ENCODE results near the gene DDX25. TPM values are rescaled to one million over a fixed set of nuclear protein-coding genes. Genes with fewer than 3 reads are reported as not detected.
A peak's percentile ranks its signal among the peaks of the same experiment; 100 is the strongest.

The DDX25 gene
- total and polyA plus RNA-seq, 2 of the 13 experiments (the other 11 are each of a cell fraction or from before 2014, with no cell fraction given), result 0.17 to 0.29 TPM

- no peak for TF ChIP-seq KIAA2018 (CRISPR knock-in tag; IDR thresholded peaks at IDR 0.05; ENCODE audit: borderline replicate concordance)
- TF ChIP-seq RFX5 (IDR thresholded peaks at IDR 0.05; ENCODE audit: low read depth, low read length), result no peak
- TF ChIP-seq, protein P1, sequence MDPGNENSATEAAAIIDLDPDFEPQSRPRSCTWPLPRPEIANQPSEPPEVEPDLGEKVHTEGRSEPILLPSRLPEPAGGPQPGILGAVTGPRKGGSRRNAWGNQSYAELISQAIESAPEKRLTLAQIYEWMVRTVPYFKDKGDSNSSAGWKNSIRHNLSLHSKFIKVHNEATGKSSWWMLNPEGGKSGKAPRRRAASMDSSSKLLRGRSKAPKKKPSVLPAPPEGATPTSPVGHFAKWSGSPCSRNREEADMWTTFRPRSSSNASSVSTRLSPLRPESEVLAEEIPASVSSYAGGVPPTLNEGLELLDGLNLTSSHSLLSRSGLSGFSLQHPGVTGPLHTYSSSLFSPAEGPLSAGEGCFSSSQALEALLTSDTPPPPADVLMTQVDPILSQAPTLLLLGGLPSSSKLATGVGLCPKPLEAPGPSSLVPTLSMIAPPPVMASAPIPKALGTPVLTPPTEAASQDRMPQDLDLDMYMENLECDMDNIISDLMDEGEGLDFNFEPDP (CRISPR knock-in tag; conservative IDR thresholded peaks at IDR 0.05), result no peak
- TF ChIP-seq REXO4 (CRISPR knock-in tag; IDR thresholded peaks at IDR 0.05; ENCODE audit: borderline replicate concordance), result no peak
- TF ChIP-seq HOXA3 (CRISPR knock-in tag; IDR thresholded peaks at IDR 0.05), result peak; percentile 78
- TF ChIP-seq SP140L (CRISPR knock-in tag; IDR thresholded peaks at IDR 0.05; ENCODE audit: borderline replicate concordance), result no peak; the same call in 1 of the 2 replicates
- no peak for TF ChIP-seq FOSL1 (CRISPR knock-in tag; IDR thresholded peaks at IDR 0.05; ENCODE audit: borderline replicate concordance)
- no peak for TF ChIP-seq ZBTB38 (CRISPR knock-in tag; IDR thresholded peaks at IDR 0.05)
- no peak for TF ChIP-seq PHF5A (CRISPR knock-in tag; IDR thresholded peaks at IDR 0.05; ENCODE audit: low read depth, unreplicated experiment)
- peak; percentile 29; the same call in 1 of the 2 replicates for TF ChIP-seq ZNF331 (CRISPR knock-in tag; IDR thresholded peaks at IDR 0.05)
- TF ChIP-seq FIP1L1 (IDR thresholded peaks at IDR 0.05; ENCODE audit: borderline replicate concordance, insufficient read depth, low read depth, low read length), result no peak
- TF ChIP-seq, protein P2, sequence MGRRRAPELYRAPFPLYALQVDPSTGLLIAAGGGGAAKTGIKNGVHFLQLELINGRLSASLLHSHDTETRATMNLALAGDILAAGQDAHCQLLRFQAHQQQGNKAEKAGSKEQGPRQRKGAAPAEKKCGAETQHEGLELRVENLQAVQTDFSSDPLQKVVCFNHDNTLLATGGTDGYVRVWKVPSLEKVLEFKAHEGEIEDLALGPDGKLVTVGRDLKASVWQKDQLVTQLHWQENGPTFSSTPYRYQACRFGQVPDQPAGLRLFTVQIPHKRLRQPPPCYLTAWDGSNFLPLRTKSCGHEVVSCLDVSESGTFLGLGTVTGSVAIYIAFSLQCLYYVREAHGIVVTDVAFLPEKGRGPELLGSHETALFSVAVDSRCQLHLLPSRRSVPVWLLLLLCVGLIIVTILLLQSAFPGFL (CRISPR knock-in tag; IDR thresholded peaks at IDR 0.05), result no peak
- TF ChIP-seq USF2 (IDR thresholded peaks at IDR 0.05; ENCODE audit: low read depth, low read length), result no peak
- TF ChIP-seq USF2 (CRISPR knock-in tag; IDR thresholded peaks at IDR 0.05; ENCODE audit: borderline replicate concordance), result no peak
- TF ChIP-seq ZNF263 (CRISPR knock-in tag; IDR thresholded peaks at IDR 0.05), result no peak
- TF ChIP-seq PHF20 (CRISPR knock-in tag; IDR thresholded peaks at IDR 0.05), result peak; percentile 74; the same call in 1 of the 2 replicates
These were observed 1.2 kb upstream of the DDX25 start, which contains the start of gene PUS3 (continued) for GRCh38 chr11:125902927-125903710.
